HG03097 (cell line): ENCODE results near the gene TRERF1.

Experiments
- ATAC-seq: cut with Tn5 transposase; IDR thresholded peaks from one replicate; pipeline ENCODE4 v1.9.1; 2021; ENCODE audit not compliant: unreplicated experiment, low FRiP score

The TRERF1 gene

GRCh38 chr6:42315259-42315990 is 136.3 kb downstream of the TRERF1 start:
- no peak for ATAC-seq

- ATAC-seq = no peak
Measured at GRCh38 chr6:42314571-42315258, 137.0 kb downstream of the TRERF1 start.

GRCh38 chr6:42313941-42314570 is 137.7 kb downstream of the TRERF1 start:
- ATAC-seq = no peak

- no peak for ATAC-seq
Measured at GRCh38 chr6:42313038-42313437, 138.7 kb downstream of the TRERF1 start.

GRCh38 chr6:42307141-42307470 is 144.6 kb downstream of the TRERF1 start:
- ATAC-seq = no peak

GRCh38 chr6:42306439-42307140 is 145.1 kb downstream of the TRERF1 start:
- ATAC-seq = no peak

GRCh38 chr6:42304053-42304712 is 147.5 kb downstream of the TRERF1 start:
- ATAC-seq = no peak

GRCh38 chr6:42302411-42302810 is 149.3 kb downstream of the TRERF1 start:
- ATAC-seq = no peak

GRCh38 chr6:42301986-42302385 is 149.7 kb downstream of the TRERF1 start:
- ATAC-seq = no peak

GRCh38 chr6:42300701-42301100 is 151.0 kb downstream of the TRERF1 start:
- no peak for ATAC-seq

- no peak for ATAC-seq
Measured at GRCh38 chr6:42300185-42300584, 151.5 kb downstream of the TRERF1 start.

GRCh38 chr6:42297661-42298060 is 154.1 kb downstream of the TRERF1 start:
- ATAC-seq = no peak

- no peak for ATAC-seq
Measured at GRCh38 chr6:42296614-42297013, 155.1 kb downstream of the TRERF1 start.

- ATAC-seq = no peak
Measured at GRCh38 chr6:42295677-42296076, 156.0 kb downstream of the TRERF1 start.

GRCh38 chr6:42295181-42295580 is 156.5 kb downstream of the TRERF1 start:
- no peak for ATAC-seq

GRCh38 chr6:42294759-42295158 is 157.0 kb downstream of the TRERF1 start:
- no peak for ATAC-seq

- no peak for ATAC-seq
Measured at GRCh38 chr6:42293386-42293977, 158.2 kb downstream of the TRERF1 start.

GRCh38 chr6:42292004-42292740 is 159.6 kb downstream of the TRERF1 start:
- ATAC-seq = no peak

- ATAC-seq = no peak
Measured at GRCh38 chr6:42287756-42288155, 164.0 kb downstream of the TRERF1 start.

- ATAC-seq = no peak
Measured at GRCh38 chr6:42281570-42281969, 170.2 kb downstream of the TRERF1 start.
